ENCODE measurements around the gene CROCC.

CROCC gene

DNA sequence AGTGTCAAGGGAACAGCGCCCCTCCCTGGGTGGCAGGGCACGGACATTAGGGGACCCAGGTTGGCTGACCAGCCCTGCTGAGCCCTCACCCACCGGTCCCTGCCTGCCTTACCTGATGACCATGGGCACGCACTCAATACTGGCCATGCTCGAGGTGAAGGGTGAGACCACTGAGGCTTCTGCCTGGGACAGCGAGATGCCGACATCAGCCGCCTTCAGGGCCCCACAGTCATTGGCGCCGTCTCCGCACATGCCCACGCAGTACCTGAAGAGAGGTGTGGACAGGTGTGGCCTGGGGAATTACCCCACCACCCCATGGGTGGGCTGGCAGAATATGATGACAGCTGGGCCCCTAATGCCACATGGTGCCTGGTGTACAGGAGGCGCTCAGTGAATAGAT lies 66.5 kb downstream of the CROCC start:
- TF ChIP-seq, protein P1, sequence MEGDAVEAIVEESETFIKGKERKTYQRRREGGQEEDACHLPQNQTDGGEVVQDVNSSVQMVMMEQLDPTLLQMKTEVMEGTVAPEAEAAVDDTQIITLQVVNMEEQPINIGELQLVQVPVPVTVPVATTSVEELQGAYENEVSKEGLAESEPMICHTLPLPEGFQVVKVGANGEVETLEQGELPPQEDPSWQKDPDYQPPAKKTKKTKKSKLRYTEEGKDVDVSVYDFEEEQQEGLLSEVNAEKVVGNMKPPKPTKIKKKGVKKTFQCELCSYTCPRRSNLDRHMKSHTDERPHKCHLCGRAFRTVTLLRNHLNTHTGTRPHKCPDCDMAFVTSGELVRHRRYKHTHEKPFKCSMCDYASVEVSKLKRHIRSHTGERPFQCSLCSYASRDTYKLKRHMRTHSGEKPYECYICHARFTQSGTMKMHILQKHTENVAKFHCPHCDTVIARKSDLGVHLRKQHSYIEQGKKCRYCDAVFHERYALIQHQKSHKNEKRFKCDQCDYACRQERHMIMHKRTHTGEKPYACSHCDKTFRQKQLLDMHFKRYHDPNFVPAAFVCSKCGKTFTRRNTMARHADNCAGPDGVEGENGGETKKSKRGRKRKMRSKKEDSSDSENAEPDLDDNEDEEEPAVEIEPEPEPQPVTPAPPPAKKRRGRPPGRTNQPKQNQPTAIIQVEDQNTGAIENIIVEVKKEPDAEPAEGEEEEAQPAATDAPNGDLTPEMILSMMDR (IDR thresholded peaks at IDR 0.05; ENCODE audit: low read depth, low read length), result no peak
- no peak for DNase-seq
- Histone ChIP-seq H3K9me3 (no peaks in the 10 kb centered on the region), H3K4me1 (no peaks in the 10 kb centered on the region), H3K36me3 (no peaks in the 10 kb centered on the region), H3K4me3 (ENCODE audit: low read depth, low read length) (no peak overlapping the region), H3K27me3 (no peaks in the 10 kb centered on the region)

DNA sequence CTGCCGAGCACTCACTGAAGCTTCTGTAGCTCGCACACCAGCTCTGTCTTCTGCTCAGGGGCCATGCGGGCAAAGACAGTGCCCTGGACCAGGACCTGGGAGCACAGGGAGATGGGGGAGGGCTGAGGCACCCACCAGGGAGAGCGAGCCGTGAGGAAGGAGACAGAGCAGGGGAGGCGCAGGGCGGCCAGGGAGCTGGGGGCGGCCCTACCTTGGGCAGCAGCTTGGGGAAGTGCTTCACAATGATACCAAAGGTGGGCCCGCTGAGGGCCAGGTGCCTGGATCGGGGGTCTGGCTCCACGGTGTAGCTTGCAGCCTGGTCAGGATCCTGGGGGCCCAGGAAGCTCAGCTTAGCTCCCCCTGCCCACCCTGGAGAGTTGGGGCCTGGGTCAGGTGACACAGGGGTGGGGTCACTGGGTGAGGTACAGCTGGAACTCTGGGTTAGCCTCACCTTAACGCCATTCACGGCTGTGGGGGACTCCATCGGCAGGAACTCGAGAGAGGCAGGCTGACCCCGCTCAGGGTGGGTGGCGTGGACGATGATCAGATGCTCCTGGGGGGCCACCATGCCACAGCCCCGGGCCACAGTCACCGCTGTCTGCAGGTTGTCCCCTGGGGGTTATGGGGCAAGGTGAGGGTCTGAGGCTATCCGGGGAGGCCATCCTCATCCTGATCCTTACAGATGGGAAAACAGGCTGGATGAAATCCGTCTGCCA lies 68.1 kb downstream of the CROCC start:
- H3K27me3 ChIP-seq, result no peaks in the 10 kb centered on the region
- DNase-seq, result no peak
- no peaks in the 10 kb centered on the region for H3K4me1 ChIP-seq
- H3K4me3 ChIP-seq (ENCODE audit: low read depth, low read length), result no peak overlapping the region
- no peaks in the 10 kb centered on the region for H3K36me3 ChIP-seq
- TF ChIP-seq, protein P1 (IDR thresholded peaks at IDR 0.05; ENCODE audit: low read depth, low read length), result no peak
- no peaks in the 10 kb centered on the region for H3K9me3 ChIP-seq

DNA sequence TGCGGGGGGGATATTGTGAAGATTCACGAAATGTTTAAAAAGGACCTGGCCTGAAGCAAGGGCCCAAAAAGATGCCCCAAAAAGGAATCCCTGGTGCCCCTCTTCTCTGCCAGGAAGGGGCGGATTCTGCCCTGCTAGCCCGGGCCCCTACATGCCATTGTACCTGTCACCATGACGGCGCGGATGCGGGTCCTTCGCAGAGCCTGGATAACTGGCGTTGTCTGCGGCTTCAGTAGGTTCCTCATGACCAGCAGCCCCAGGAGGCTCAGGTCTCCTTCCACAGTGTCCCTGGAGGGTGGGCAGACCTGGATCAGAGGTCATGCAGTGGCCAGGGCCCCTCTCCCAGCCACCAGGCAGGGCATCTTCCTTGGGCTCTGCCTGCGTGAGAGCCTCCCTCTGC lies 69.8 kb downstream of the CROCC start:
- Histone ChIP-seq H3K4me3 (ENCODE audit: low read depth, low read length) (no peak overlapping the region), H3K4me1 (no peaks in the 10 kb centered on the region), H3K36me3 (no peaks in the 10 kb centered on the region), H3K9me3 (no peaks in the 10 kb centered on the region), H3K27me3 (no peaks in the 10 kb centered on the region)
- TF ChIP-seq, protein P1 (IDR thresholded peaks at IDR 0.05; ENCODE audit: low read depth, low read length), result no peak
- DNase-seq, result no peak

DNA sequence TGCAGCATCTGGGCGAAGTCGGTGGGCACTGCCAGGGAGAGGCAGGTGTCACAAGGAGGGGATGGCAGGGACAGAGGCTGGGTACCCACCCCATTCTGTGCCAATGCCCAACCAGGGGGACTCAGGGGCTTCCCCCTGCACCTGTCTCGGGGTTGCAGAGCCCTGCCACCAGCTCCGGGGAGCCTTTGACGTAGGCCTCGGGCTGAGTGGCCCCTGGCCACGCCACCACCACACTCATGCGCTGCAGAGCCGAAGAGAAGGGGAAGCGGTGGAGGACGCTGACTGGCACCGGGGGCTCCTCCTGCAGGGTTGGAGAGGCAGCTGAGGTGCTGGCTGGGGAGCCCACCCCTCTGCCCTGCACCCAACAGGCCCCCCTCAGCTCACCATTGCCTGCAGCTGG lies 70.4 kb downstream of the CROCC start:
- DNase-seq, result no peak
- TF ChIP-seq, protein P1 (IDR thresholded peaks at IDR 0.05; ENCODE audit: low read depth, low read length), result no peak
- Histone ChIP-seq H3K4me1 (no peaks in the 10 kb centered on the region), H3K9me3 (no peaks in the 10 kb centered on the region), H3K27me3 (no peaks in the 10 kb centered on the region), H3K4me3 (ENCODE audit: low read depth, low read length) (no peak overlapping the region), H3K36me3 (no peaks in the 10 kb centered on the region)

DNA sequence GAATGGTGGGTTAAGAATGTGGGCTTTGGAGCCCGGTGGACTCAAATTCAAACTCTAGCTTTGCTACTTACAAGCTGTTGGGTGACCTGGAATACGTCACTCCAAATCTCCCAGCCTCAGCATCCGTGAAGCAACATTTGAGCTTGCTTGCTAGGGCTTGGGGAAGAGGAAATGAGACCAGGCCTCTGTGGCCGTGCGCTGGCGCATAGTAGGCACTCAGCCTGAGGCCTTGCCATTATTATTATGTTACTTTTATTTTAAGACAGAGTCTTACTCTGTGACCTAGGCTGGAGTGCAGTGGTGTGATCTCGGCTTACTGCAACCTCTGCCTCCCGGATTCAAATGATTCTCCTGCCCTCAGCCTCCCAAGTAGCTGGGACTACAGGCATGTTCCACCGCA lies 70.9 kb downstream of the CROCC start:
- no peak for DNase-seq
- Histone ChIP-seq H3K4me3 (ENCODE audit: low read depth, low read length) (no peak overlapping the region), H3K27me3 (no peaks in the 10 kb centered on the region), H3K9me3 (no peaks in the 10 kb centered on the region), H3K4me1 (no peaks in the 10 kb centered on the region), H3K36me3 (no peaks in the 10 kb centered on the region)
- TF ChIP-seq, protein P1 (IDR thresholded peaks at IDR 0.05; ENCODE audit: low read depth, low read length), result no peak

DNA sequence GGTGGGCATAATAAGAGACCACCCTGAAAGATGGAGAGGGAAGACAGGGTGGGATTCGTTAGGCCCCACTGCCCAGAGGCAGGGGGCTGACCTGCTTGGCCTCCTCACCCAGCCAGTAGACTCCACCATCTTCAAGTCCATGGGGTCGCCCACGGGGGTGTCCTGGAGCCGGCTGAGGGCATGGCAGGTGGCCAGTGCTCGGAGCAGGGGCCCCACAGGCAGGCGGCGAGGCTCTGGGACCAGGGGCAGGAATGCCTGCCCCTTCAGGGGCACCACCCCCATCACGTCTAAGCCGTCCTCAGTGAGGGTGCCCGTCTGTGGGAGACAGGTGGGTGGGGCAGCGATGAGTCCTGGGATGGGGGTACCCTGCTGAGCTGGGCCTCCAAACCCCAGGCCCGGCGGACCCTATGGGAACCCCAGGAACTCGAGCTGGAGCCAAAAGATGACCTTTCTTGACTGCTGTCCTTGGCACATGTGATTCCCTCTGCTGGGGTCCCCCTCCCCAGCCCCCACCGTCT lies 71.8 kb downstream of the CROCC start:
- Histone ChIP-seq H3K4me3 (ENCODE audit: low read depth, low read length) (no peak overlapping the region), H3K9me3 (no peaks in the 10 kb centered on the region), H3K36me3 (no peaks in the 10 kb centered on the region), H3K27me3 (no peaks in the 10 kb centered on the region), H3K4me1 (no peaks in the 10 kb centered on the region)
- no peak for DNase-seq
- TF ChIP-seq, protein P1 (IDR thresholded peaks at IDR 0.05; ENCODE audit: low read depth, low read length), result no peak
